CD1c-positive myeloid dendritic cell (primary cell): ENCODE results near the gene TRIM66.
A peak's percentile ranks its signal among the peaks of the same experiment; 100 is the strongest.

Source experiments
- DNase-seq: peaks from one replicate; pipeline ENCODE4 v3.0.0-alpha.2; 2016; ENCODE audit errors: extremely low spot score

TRIM66 gene, protein sequence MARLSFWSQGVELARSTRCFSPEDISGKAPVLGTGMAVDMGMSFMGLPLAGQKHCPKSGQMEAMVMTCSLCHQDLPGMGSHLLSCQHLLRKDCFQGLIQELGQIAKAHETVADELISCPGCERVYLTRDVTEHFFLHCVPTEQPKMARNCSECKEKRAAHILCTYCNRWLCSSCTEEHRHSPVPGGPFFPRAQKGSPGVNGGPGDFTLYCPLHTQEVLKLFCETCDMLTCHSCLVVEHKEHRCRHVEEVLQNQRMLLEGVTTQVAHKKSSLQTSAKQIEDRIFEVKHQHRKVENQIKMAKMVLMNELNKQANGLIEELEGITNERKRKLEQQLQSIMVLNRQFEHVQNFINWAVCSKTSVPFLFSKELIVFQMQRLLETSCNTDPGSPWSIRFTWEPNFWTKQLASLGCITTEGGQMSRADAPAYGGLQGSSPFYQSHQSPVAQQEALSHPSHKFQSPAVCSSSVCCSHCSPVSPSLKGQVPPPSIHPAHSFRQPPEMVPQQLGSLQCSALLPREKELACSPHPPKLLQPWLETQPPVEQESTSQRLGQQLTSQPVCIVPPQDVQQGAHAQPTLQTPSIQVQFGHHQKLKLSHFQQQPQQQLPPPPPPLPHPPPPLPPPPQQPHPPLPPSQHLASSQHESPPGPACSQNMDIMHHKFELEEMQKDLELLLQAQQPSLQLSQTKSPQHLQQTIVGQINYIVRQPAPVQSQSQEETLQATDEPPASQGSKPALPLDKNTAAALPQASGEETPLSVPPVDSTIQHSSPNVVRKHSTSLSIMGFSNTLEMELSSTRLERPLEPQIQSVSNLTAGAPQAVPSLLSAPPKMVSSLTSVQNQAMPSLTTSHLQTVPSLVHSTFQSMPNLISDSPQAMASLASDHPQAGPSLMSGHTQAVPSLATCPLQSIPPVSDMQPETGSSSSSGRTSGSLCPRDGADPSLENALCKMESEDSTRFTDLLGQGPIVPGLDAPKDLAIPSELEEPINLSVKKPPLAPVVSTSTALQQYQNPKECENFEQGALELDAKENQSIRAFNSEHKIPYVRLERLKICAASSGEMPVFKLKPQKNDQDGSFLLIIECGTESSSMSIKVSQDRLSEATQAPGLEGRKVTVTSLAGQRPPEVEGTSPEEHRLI (N-terminal part only)

DNA sequence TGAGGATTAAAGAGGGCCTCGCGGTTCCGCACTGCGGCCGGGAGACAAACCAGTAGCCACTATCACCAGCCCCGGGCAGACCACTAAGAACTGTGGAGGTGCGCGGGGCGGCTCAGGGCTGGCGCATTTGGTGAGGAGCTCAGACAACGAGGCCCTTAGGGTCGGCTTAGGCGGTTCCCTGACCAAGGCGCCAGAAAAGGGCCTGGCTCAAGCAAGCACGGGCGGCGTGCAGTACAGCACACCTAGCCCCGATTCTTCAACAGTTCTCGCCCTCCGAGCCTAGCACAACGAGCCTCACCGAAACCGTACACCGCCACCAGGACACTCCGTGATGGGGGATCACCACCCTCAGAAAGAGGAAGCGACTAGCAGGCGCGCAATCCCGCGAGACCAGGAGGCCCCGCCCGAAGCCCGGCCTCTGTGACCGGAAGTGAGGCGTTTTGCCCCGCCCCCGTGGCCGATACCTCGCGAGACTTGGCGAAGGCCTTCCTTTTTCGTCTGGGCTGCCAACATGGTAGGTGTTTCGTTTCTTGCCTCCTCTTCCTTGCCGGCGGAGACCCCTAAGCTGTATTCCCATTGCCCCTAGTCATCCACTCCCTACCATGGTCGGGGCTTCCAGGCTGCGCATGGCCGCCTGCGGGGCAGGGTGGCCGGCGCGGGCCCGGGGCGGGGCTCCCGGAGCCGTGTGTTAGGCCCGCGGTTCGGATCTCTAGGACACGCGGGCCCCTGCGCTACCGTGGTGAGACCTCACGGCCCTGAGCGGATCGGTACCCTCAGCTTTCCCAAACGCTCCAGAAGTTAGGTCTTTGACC lies at the start of gene TRIM66, which contains the start of gene RPL27A:
TSS of gene TRIM66 (minus strand) at position 363 of the 812 bp plus-strand sequence. CDS start 10,391 bp downstream, outside the sequence.
TSS of gene RPL27A (plus strand) at position 490 of the 812 bp plus-strand sequence. CDS start at position 512, 22 bp downstream.
- DNase-seq, result peak; percentile 99

DNA sequence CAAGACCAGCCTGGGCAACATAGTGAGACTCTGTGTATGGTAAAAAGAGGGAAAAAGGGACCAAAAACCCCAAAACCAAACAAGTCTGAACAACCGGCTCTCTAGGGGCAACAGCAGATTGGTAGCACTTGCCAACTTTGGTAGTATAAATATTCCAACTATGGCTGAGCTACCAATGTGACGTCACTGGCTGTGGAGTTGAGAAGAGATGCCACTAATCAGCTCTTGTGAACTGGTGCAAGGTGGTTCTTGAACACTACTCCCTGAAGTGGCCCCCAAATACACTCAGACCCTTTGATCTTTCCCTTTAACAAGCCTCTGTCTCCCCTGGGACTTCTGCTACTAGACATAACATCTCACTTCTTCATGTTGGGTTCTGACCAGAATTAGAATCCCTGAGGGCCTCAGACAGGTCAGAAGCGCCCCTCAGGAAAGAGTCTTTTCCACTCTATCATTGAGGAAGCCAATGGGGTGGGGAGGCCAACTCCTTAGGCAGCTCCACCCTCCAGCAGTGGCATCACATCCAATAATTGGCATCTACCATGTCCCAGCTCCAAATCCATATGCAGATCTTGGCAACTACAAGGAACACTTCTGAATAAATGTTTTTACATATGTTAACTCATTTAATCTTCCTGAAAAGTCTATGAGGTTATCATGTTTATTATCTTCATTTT lies 49.3 kb upstream of the TRIM66 start:
- DNase-seq, result no peak

DNA sequence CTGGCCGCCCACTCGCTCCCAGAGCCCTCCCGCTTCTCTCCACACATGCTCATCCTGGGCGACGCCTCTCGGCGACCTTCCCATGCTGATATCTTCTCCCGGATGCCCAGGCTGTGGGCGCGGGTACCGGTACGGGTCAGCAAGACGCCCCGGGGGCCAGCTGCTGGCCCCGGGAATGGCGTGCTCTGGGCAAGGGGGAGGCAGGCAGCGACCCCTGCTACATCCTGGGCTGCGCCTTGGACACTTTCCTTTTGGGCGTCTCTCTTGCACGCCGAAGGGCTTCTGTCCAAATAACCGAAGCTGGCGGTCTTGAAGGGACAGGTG lies 48.2 kb upstream of the TRIM66 start:
- no peak for DNase-seq

DNA sequence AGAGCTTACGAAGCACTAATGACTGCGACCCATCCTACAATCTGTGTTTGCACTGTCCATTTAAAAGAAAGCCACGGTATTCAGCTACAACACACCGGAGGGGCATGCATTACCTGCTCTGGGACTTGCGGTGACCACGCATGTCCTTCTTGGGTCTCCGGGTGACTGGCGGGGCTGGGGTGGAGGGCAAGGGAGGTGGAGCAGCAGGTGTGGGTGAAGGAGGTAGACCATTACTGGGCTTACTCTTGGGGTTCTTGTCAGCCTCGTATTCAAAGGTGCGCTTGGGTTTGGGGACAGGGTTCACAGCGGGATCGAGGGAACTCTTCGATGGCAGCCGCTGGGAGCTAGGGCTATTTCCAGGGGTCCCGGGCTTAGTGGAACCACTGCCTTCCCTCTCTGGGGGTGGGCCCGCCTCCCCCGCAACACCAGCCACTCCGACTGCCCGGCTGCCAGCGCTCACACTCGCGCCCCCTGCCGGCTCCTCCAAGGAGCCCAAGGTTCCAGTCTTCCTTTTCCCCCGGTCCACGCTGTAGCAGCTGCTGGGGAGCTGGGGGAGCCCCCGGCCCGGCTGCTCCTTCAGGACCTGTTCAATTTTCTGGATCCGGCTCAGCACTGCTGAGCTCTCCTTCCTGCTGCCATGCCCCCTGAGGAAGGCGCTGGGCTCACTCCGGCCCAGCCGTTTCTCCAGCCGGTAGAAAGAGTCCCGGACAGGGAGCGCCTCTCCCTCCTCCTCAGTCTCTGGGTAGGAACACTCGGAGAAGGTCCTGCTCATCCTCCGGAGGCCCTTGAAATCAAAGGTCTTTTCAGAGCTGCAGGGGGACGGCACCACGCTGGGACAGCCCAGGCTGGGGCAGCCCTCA lies 47.6 kb upstream of the TRIM66 start:
- DNase-seq, result no peak

DNA sequence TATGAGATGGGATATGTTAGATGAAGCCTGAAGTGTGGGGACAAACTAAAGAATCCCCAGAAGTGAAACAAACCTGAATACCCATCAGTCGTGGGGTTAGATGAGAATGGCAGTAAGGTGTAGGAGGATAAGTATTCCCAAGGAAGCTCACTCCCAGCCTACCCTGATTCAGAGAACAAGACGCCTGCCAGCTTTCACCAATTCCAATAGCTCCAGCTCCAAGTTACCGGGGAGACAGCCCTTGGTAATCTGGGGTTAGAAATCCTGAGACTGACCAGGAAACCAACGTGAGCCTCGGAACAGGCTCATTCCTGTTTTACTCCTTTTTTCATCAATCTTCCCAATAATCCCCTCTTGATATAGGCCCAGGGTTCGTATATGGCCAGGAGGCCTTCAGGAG lies 46.6 kb upstream of the TRIM66 start:
- DNase-seq, result no peak

DNA sequence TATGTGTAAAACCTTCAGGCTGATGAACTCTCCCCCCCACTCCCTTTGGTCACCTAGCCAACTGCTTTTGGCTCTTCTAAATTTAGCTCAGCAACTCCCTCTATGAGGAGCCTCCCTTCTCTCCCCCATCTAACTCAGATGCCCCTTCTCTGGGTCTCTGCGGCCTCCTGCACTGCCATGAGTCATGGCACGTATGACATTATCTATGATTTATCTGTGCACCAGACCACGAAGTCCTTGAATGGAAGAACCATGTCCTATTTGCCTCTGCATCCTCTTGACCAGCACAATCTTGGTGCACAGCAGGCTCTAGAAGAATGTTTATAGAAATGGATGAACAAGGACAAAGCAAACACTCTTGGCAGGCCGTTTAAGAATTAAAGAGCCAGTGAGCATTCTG lies 46.1 kb upstream of the TRIM66 start:
- DNase-seq, result no peak

DNA sequence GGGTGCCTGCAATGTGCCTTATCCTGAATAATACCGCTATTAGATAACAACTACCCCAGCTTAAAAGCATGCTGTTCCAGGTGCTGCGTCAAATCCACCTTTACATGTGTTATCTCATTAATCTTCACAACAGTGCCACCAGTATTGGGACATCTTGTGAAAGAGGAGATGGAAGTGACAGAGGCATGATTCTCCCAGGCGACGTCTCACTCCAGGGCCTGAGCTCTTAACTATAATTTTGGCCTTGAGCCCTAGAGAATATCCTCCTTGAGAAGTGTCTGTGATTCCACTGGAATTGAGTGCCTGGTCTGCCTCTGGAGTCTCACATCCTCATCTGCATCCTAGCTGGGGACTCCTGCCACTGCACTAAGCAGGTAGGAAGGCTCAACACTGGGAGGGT lies 43.9 kb upstream of the TRIM66 start:
- no peak for DNase-seq

DNA sequence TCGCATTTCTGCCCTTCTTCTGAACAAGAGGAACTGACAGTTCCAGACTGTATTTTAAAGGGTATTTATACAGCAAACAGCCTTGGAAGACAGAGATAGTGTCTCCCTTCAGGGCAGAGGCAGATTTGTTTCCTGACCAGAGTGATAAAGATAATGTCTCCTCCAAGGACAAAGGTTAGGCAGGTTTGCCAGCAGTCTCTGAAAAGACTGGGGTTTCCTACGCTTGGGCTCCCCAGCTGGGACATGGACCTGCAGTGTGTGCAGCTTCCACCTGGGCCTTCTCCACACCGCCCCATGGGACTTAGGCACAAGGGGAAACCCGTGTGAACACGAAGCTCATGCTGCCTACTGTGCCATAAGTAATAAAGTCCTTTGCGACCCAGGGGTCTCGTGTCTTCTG lies 42.2 kb upstream of the TRIM66 start:
- DNase-seq, result no peak

DNA sequence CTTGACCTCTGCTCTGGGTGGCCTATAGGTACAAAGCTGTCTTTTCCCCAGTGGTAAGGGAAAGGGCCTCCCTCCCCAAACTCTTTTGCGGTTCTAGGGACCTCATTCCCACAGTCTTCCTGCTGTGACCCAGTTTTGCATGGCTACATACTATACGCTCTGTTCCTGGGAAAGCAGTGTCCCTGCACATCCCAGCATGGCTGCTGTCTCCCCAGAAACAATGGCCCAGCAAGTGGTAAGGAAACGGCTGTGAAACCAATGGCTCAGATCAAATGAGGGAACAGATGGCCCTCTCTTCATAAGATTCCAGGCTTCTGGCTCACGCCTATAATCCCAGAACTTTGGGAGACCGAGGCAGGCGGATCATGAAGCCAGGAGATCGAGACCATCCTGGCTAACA lies 41.2 kb upstream of the TRIM66 start:
- DNase-seq, result no peak

DNA sequence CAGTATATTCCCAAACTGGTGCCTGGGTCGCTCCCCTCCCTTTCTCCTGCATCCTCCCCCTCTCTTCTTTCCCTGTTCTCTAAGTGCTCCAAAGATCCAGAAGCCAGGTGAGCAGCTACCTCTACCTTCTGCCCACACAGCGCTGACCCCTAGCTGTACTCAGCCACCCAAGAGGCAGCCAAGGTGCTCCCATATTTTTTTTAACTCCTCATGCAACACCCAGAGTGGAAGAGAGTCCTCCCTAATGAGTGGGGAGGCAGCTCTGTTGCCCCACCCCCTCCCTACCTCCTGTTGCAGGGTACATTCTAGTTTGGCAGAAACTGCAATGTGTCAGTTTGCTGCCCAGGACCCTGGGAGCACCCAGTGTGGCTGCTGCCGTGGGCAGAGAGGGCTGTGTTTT lies 40.3 kb upstream of the TRIM66 start:
- DNase-seq, result no peak

DNA sequence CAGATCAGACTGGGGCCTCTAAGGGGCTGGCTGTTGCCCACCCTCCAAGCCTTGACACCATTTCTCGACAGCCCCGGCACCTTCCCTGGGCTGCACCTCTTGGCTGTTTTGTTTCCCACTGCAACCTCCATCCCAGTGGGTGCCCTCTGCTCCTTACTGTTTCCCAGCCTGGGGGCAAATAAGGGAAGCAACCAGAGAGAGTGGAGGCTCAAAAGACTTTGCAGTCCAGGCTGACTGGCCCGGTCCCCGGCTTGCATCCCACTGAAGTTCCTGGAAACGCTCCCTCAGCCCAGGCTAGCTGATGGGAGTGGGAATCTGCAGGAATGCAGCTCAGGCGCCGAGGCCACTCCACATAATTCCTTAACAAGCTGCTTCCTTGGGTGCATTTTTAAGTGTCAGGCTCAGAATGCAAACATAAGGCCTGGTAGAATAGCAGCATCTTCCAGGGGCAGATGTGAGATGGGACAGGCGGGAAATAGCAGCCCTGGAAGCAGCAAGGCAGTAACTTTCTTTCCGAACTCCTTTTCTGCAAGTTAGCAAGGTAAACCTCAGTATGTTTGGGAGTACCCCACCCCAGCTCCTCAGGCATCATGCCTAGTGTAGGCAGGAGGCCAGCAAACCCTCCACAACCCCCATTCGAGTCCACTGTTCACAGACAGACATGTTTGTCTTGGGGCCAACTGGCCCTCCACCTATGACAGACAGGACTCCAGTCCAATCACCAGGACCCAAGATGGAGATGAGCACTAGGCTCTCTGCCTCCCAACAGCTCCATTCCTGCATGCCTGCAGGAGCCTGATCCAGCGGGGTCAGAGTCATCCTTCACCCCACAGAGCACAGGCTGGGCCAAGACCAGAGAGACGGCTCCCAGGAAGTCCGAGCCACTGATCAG lies 39.4 kb upstream of the TRIM66 start:
- no peak for DNase-seq

DNA sequence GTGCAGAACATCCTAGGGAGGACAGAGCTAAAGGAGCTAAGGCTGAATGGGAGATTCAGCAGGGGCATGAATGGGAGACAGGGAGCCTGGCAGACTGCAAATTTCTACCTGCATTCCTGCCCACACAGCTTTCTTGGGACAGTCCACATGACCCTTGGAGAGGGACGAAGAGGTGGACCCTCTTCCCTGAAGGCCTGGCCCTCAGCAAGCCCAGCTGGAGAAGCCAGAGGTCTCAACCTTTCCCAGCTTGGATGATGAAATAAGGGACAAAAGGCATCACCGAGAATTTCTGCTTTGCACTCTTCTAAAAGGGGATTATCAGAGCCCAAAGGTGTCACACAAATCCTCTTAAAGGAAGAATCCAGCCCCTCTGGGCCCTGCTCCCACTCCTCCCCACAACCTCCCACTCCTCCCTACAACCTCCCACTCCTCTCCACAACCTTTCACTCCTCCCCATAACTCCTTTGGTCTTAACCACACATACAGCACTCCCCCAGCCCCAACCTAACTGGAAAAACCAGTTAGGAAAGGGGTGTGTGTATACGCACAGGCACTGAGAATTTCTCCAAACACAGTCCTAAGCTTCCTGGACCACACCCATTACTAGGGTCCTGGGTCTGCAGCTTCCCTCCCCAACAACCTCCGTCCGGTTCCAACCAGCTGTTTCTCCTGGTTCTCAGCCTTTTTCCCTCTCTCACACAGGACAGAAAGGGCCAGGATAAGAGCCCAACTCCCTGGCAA lies 38.6 kb upstream of the TRIM66 start:
- no peak for DNase-seq

DNA sequence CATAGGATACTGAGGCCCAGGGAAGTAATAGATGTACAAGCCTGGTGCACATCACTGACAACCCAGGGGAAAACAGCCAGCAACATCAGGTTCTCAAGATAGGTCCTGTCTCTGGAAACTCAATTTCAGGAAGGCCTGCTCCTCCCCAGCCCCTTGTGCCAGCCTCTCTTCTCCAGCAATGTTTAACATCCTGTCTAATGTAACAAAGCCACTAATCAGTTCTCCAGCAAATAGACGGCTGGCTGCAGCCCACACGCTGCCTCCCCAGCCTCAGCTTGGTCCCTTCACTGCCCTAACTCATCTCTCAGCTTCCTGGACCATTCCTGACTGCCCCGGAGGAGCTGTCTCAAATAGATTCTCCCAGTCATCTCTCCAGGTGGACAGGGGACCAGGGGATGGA lies 37.9 kb upstream of the TRIM66 start:
- DNase-seq, result no peak

DNA sequence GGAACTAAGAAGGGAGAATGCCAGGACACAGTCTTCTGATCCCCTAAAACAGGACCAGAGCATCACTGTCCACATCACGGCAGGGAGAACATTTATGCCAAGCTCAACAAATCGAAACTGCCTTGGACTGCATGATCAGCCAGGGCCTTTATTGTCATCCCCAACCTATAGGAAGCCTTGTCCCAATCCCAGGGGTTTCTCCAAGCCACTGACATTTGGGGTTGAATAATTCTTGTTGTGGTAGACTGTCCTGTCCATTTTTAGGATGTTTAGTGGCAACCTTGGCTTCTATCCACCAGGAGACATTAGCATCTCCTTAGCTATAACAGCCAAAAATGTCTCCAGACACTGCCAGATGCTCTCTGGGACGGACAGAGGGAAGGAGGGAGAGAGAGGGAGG lies 37.3 kb upstream of the TRIM66 start:
- no peak for DNase-seq

DNA sequence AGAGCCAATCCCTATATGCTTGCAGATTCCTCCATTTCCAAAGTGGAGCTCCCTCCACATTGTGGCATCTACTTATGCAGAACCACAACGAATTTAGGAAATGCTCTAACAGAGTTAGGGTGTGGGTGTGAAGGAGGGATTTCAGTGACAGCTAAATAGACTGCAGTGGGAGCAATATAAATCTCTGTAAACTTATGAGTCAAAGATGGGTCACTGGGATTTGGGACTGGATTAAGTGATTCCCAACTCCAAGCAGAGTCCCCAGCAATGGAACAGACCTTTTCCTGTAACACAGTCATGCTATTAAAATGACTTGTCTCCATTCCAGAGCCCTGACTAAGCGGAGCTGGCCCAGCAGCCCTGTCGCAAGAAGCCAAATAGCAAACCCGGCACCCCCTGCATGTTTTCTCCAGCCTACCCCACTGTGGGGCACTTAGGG lies 36.8 kb upstream of the TRIM66 start:
- DNase-seq, result peak; percentile 34

DNA sequence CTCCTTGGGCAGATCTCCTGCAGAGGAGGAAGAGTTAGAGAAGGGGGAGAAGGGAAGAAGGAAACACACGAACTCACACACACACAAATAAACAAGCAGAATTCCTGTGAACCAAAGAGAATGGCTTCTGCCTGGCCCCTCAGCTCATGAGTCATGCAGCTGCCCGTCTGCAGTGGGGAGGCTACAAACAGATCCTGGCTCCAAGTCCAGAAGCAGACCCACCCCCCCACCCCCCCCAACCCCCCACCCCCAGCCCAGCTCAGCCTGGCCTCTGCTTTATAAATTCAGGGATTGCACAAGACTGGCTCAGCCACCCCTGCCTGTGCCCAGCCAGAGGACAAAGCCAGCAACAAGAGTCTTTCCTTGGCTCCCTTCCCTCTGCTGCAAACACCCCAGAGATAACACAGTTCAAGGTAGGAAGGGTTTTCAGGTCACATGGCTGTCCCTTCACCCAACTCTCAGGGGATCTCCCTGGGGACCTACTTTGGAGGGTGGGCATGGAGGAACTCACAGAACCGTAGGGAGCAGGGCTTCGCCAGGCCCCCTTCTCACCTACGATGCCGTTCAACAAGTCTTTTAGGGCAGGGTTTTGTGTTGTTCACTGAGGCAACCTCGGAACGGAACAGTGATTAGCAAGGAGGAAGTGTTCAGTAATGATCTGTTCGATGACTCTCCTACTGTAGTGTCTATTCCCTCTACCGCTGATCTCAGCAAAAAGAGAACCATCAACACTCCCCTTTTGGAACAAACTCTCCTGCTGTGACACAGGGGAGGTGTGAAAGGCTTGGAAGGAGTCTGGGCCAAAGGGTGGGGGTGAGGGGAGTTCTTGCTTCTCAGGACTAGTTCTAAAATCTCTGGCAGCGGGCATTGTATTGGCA lies 35.6 kb upstream of the TRIM66 start:
- peak; percentile 61 for DNase-seq

DNA sequence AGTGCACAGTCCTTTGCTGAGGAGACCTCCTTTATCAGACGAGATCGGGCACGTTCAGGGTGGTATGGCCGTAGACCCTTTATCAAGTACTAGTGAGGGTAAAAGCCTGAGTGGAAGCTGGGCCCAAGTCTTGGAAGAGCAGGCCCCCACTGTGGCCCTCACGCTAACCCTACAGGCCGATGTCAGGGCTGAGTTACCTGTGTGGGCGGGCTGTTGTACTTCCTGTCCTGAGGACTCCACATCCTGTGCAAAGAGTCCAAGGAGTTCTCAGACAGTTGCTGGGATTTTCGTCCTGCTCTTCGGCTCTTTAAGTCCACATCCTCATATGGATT lies 35.0 kb upstream of the TRIM66 start:
- DNase-seq, result peak; percentile 60
